SH-SY5Y (cell line): ENCODE measurements around the gene TVP23A.

Source experiments
- GATA2 ChIP-seq: IDR thresholded peaks from 2 replicates; pipeline ENCODE4 v1.6.1; 2011; ENCODE audit warnings: mild to moderate bottlenecking, low read depth, low read length
- GATA3 ChIP-seq: IDR thresholded peaks from 2 replicates; pipeline ENCODE4 v1.6.1; 2011; ENCODE audit warnings: low read depth, mild to moderate bottlenecking, low read length, moderate library complexity

- no peak for TF ChIP-seq GATA2
- TF ChIP-seq GATA3 = no peak
Measured at GRCh38 chr16:10744370-10745030, 74.1 kb downstream of the TVP23A start.
